Subcutaneous adipose tissue (tissue), 4 donors: Measurements from ENCODE around the gene HSF5. TPM values are rescaled to one million over a fixed set of nuclear protein-coding genes. Genes with fewer than 3 reads are reported as not detected.

ENCODE experiments used
- CTCF ChIP-seq: fragments of 450-650 bp; IDR thresholded peaks from one replicate; pipeline ENCODE4 v1.5.1; 2016; ENCODE audit warnings: low read depth, mild to moderate bottlenecking, control low read depth, antibody characterized with exemption, moderate library complexity
- total RNA-seq, 4 donors: library from RNA; depleted of rRNA; stranded (reverse); fragments of >200 nt; gene quantifications; one replicate each; pipeline ENCODE4 v1.1.0, GENCODE V29; 2016

HSF5 gene
- total RNA-seq, 4 donors from 2014 or later, result not detected

GRCh38 chr17:58498177-58498828, 10.1 kb upstream of the HSF5 start:
- no peak for TF ChIP-seq CTCF

GRCh38 chr17:58493506-58493905, 5.3 kb upstream of the HSF5 start:
- TF ChIP-seq CTCF, result no peak

GRCh38 chr17:58492238-58493121, 4.3 kb upstream of the HSF5 start:
- no peak for TF ChIP-seq CTCF

- no peak for TF ChIP-seq CTCF
Measured at GRCh38 chr17:58491510-58492045, 3.4 kb upstream of the HSF5 start.

GRCh38 chr17:58488428-58488890, 251 bp upstream of the HSF5 start:
- TF ChIP-seq CTCF, result no peak

GRCh38 chr17:58484600-58484999, 3.6 kb downstream of the HSF5 start:
- TF ChIP-seq CTCF, result no peak

GRCh38 chr17:58480090-58480489, 8.1 kb downstream of the HSF5 start:
- no peak for TF ChIP-seq CTCF
